PFSK-1 (cell line): Measurements from ENCODE around the gene KRTAP1-4.

Experiments used
- POLR2AphosphoS5 ChIP-seq: IDR thresholded peaks from 2 replicates; pipeline ENCODE4 v1.6.1; 2012; ENCODE audit warnings: low read depth, mild to moderate bottlenecking, control low read depth, low read length, moderate library complexity
- TAF1 ChIP-seq: IDR thresholded peaks from 2 replicates; pipeline ENCODE4 v1.6.1; 2012; ENCODE audit warnings: low read length, control low read depth, borderline replicate concordance; ENCODE audit not compliant: insufficient read depth

GRCh38 chr17:41013181-41013580, 16.8 kb downstream of the KRTAP1-4 start:
- TF ChIP-seq POLR2AphosphoS5, result no peak
- no peak for TF ChIP-seq TAF1
